ENCODE data around the gene SP3.

- no peak for TF ChIP-seq CTCF (IDR thresholded peaks at IDR 0.05)
- no peak for TF ChIP-seq ZFX (IDR thresholded peaks at IDR 0.05; ENCODE audit: borderline replicate concordance)
These were observed 18.0 kb downstream of the SP3 start for GRCh38 chr2:173947131-173947530.

Measured in 22Rv1 (cell line).